Ectodermal cell (in vitro differentiated cells): ENCODE results near the gene SERINC2.

Source experiments
- H3K27ac ChIP-seq: 2 replicates; pipeline ENCODE4 v1.7.0; 2013; ENCODE audit warnings: mild to moderate bottlenecking, low read depth, low read length; ENCODE audit not compliant: insufficient read depth, poor library complexity, severe bottlenecking
- H3K27me3 ChIP-seq: 2 replicates; pipeline ENCODE4 v1.7.0; 2013; ENCODE audit warnings: mild to moderate bottlenecking, low read length; ENCODE audit not compliant: insufficient read depth, control insufficient read depth, poor library complexity, severe bottlenecking
- H3K36me3 ChIP-seq: one replicate; pipeline ENCODE4 v1.7.0; 2013; ENCODE audit warnings: low read length; ENCODE audit not compliant: control insufficient read depth, insufficient read depth
- H3K4me1 ChIP-seq: one replicate; pipeline ENCODE4 v1.7.0; 2013; ENCODE audit warnings: low read length; ENCODE audit not compliant: control insufficient read depth, insufficient read depth
- H3K4me3 ChIP-seq: 2 replicates; pipeline ENCODE4 v1.7.0; 2013; ENCODE audit warnings: low read depth, low read length, control low read depth; ENCODE audit not compliant: insufficient read depth
- H3K9me3 ChIP-seq: 2 replicates; pipeline ENCODE4 v1.7.0; 2013; ENCODE audit warnings: mild to moderate bottlenecking, low read length, moderate library complexity; ENCODE audit not compliant: control insufficient read depth
- WGBS, 2 experiments: methylation state at CpG; one replicate each; pipeline ENCODE4 v1.1.7; 2013; ENCODE audit warnings: missing lambda C conversion rate in 2 of 2; 5-methylcytosine and 5-hydroxymethylcytosine counted together

The SERINC2 gene

DNA sequence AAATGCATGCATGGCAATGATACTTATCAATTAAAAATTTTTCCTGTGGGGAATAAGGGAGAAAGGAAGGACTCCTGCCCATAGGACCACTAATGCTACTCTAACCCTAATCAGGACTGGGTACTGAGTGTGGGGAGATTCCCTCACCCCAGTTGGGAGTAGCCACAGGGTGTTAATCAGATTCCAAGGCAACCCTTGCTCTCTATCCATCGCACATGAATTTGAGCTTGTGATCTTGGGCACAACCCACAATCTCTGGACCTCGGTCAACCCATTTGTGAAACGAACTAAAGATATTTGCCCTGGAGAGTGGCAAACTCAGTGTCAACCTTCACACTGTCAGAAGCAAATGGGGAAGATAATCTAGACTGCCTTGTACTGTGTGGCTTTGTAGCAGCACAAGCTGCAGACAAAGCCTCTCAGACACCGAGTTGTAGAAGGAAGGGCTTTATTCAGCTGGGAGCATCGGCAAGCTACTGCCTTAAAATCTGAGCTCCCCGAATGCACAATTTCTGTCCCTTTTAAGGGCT is 69.5 kb downstream of the SERINC2 start:
- WGBS, 2 experiments = 93 to 96% methylated on average over 4 to 5 of the region's 6 CpGs
- H3K36me3 ChIP-seq = no peaks in the 10 kb centered on the region
- no peaks in the 10 kb centered on the region for H3K27me3 ChIP-seq
- peaks cover 6% of the 10 kb centered on the region for H3K4me1 ChIP-seq
- H3K9me3 ChIP-seq = no peaks in the 10 kb centered on the region
- H3K27ac ChIP-seq = no peak overlapping the region
- no peak overlapping the region for H3K4me3 ChIP-seq

DNA sequence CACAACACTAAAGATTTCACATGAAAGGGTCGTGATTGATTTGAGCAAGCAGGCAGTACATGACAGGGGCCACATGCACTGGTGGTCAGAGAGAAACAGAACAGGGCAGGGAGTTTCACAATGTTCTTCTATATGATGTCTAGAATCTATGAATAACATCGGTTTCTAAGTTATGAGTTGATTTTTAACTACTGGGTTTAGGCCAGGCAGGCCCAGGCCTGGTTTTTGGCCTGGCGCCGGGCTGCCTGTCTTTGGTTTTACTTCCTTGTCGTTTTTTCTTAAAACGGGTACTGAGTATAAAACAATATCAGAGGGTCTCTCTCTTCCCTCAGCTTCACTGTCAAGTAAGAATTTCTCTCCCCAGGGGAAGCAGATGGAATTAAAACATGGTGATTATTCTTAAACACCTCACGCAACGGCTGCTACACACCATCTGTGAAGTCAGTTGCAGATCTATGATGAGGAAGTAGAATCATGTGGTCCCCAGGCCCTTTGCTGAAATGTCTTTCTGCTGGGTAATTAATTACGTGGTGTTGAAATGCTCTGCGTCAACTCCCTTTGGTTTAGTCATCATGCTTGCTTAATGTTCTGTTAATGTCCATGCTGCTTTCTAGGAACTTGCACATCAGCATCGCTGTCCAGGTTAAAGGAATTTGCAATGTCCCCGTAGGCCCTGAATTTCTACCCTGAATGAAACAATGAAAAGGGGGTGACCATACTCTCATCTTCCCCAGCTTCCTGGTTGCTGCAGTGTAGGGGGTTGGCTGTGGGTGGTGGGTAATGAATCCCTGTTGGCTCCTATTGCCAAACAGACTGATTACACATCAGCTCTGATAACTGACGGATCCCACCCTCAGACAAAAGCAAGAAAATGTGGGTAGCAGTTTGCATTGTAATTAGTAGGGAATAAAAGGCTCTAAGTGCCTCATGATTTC is 70.3 kb downstream of the SERINC2 start:
- 92 to 94% methylated on average over 12 to 13 of the region's 13 CpGs for WGBS, 2 experiments
- Histone ChIP-seq H3K27me3 (no peaks in the 10 kb centered on the region), H3K27ac (no peak overlapping the region), H3K36me3 (no peaks in the 10 kb centered on the region), H3K4me3 (no peak overlapping the region), H3K9me3 (no peaks in the 10 kb centered on the region), H3K4me1 (peaks cover 6% of the 10 kb centered on the region)
